ENCODE measurements around the gene PCP4.

The PCP4 gene

DNA sequence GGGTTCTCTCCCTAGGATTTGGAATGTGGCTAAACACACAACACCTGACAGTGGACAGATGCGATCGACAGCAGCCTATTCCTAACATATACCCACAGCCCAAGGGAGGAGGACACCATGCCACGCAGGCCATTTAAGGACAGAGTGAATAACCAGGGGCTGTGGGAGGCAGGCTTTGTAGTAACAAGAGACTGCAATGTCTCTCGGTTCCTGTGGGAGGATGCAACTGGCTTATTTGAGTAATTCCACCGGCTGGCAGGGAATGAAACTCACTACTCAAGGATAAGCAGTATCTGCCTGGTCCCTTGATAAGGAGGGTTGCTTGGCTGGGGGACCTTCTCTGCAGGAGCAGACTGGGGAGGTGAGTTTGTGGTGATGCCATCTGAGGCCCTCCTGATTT is 109.6 kb downstream of the PCP4 start:
- H3K79me2 ChIP-seq, result no peaks in the 10 kb centered on the region
- no peak overlapping the region for H3K9ac ChIP-seq
- no peaks in the 10 kb centered on the region for H3K36me3 ChIP-seq (ENCODE audit: control insufficient read depth, insufficient read depth, low read length)
- H3K27ac ChIP-seq, result no peak overlapping the region
- no peak overlapping the region for H2AFZ ChIP-seq
- H3K27me3 ChIP-seq (ENCODE audit: control insufficient read depth, insufficient read depth, low read length), result no peaks in the 10 kb centered on the region
- H3K9me3 ChIP-seq (ENCODE audit: control insufficient read depth, low read length), result no peaks in the 10 kb centered on the region
- TF ChIP-seq, protein P1, sequence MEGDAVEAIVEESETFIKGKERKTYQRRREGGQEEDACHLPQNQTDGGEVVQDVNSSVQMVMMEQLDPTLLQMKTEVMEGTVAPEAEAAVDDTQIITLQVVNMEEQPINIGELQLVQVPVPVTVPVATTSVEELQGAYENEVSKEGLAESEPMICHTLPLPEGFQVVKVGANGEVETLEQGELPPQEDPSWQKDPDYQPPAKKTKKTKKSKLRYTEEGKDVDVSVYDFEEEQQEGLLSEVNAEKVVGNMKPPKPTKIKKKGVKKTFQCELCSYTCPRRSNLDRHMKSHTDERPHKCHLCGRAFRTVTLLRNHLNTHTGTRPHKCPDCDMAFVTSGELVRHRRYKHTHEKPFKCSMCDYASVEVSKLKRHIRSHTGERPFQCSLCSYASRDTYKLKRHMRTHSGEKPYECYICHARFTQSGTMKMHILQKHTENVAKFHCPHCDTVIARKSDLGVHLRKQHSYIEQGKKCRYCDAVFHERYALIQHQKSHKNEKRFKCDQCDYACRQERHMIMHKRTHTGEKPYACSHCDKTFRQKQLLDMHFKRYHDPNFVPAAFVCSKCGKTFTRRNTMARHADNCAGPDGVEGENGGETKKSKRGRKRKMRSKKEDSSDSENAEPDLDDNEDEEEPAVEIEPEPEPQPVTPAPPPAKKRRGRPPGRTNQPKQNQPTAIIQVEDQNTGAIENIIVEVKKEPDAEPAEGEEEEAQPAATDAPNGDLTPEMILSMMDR (IDR thresholded peaks at IDR 0.05), result no peak
- no peaks in the 10 kb centered on the region for H3K4me1 ChIP-seq
- no peak overlapping the region for H3K4me3 ChIP-seq (ENCODE audit: low read depth, low read length)
- H3K4me2 ChIP-seq (ENCODE audit: low read length), result no peak overlapping the region
